ENCODE data around the gene CCL11. TPM values are rescaled to one million over a fixed set of nuclear protein-coding genes. Genes with fewer than 3 reads are reported as not detected.
A peak's percentile ranks its signal among the peaks of the same experiment; 100 is the strongest.

CCL11 gene
- not detected in 2 replicates for total RNA-seq
- long read RNA-seq = 0 reads

GRCh38 chr17:34285286-34285792 lies at the start of gene CCL11:
Gene CCL11 (plus strand): TSS chr17:34285742. CDS start chr17:34285809, 67 bp downstream.
- H3K9me3 Mint-ChIP-seq (ENCODE audit: unreplicated experiment) = no peaks in the 10 kb centered on the region
- no peaks in the 10 kb centered on the region for H3K36me3 Mint-ChIP-seq (ENCODE audit: unreplicated experiment)
- no peak within 1 kb of the TSS for H3K4me3 Mint-ChIP-seq (ENCODE audit: unreplicated experiment)
- DNase-seq (ENCODE audit: extremely low spot score, unreplicated experiment) = peak; percentile 54
- no peak within 1 kb of the TSS for H3K27ac Mint-ChIP-seq (ENCODE audit: unreplicated experiment)
- H3K4me1 Mint-ChIP-seq (ENCODE audit: unreplicated experiment) = peaks cover 20% of the 10 kb centered on the region
- H3K27me3 Mint-ChIP-seq (ENCODE audit: unreplicated experiment) = peaks cover 20% of the 10 kb centered on the region
- no peak for TF ChIP-seq CTCF (IDR thresholded peaks at IDR 0.05)

GRCh38 chr17:34236281-34236892 lies 49.2 kb upstream of the CCL11 start:
- no peak overlapping the region for H3K4me3 Mint-ChIP-seq (ENCODE audit: unreplicated experiment)
- no peaks in the 10 kb centered on the region for H3K36me3 Mint-ChIP-seq (ENCODE audit: unreplicated experiment)
- H3K27me3 Mint-ChIP-seq (ENCODE audit: unreplicated experiment) = no peaks in the 10 kb centered on the region
- peaks cover 70% of the 10 kb centered on the region for H3K4me1 Mint-ChIP-seq (ENCODE audit: unreplicated experiment)
- H3K9me3 Mint-ChIP-seq (ENCODE audit: unreplicated experiment) = no peaks in the 10 kb centered on the region
- H3K27ac Mint-ChIP-seq (ENCODE audit: unreplicated experiment) = no peak overlapping the region
- TF ChIP-seq CTCF (IDR thresholded peaks at IDR 0.05) = no peak
- no peak for DNase-seq (ENCODE audit: extremely low spot score, unreplicated experiment)

- H3K27me3 Mint-ChIP-seq (ENCODE audit: unreplicated experiment) = no peaks in the 10 kb centered on the region
- no peak for DNase-seq (ENCODE audit: extremely low spot score, unreplicated experiment)
- H3K9me3 Mint-ChIP-seq (ENCODE audit: unreplicated experiment) = no peaks in the 10 kb centered on the region
- H3K27ac Mint-ChIP-seq (ENCODE audit: unreplicated experiment) = no peak overlapping the region
- no peak for TF ChIP-seq CTCF (IDR thresholded peaks at IDR 0.05)
- peaks cover 75% of the 10 kb centered on the region for H3K4me1 Mint-ChIP-seq (ENCODE audit: unreplicated experiment)
- no peak overlapping the region for H3K4me3 Mint-ChIP-seq (ENCODE audit: unreplicated experiment)
- no peaks in the 10 kb centered on the region for H3K36me3 Mint-ChIP-seq (ENCODE audit: unreplicated experiment)
Measured at GRCh38 chr17:34237458-34237857, 48.1 kb upstream of the CCL11 start.

- no peaks in the 10 kb centered on the region for H3K9me3 Mint-ChIP-seq (ENCODE audit: unreplicated experiment)
- peak overlapping the region; percentile 46 for H3K27ac Mint-ChIP-seq (ENCODE audit: unreplicated experiment)
- DNase-seq (ENCODE audit: extremely low spot score, unreplicated experiment) = no peak
- no peak for TF ChIP-seq CTCF (IDR thresholded peaks at IDR 0.05)
- H3K4me3 Mint-ChIP-seq (ENCODE audit: unreplicated experiment) = no peak overlapping the region
- H3K27me3 Mint-ChIP-seq (ENCODE audit: unreplicated experiment) = no peaks in the 10 kb centered on the region
- H3K4me1 Mint-ChIP-seq (ENCODE audit: unreplicated experiment) = peaks cover 56% of the 10 kb centered on the region
- no peaks in the 10 kb centered on the region for H3K36me3 Mint-ChIP-seq (ENCODE audit: unreplicated experiment)
Measured at GRCh38 chr17:34241062-34241461, 44.5 kb upstream of the CCL11 start.

- no peak for DNase-seq (ENCODE audit: extremely low spot score, unreplicated experiment)
- Mint-ChIP-seq H3K9me3 (ENCODE audit: unreplicated experiment) (no peaks in the 10 kb centered on the region), H3K27me3 (ENCODE audit: unreplicated experiment) (no peaks in the 10 kb centered on the region), H3K27ac (ENCODE audit: unreplicated experiment) (peak overlapping the region; percentile 9), H3K4me1 (ENCODE audit: unreplicated experiment) (peaks cover 44% of the 10 kb centered on the region), H3K4me3 (ENCODE audit: unreplicated experiment) (no peak overlapping the region), H3K36me3 (ENCODE audit: unreplicated experiment) (no peaks in the 10 kb centered on the region)
- no peak for TF ChIP-seq CTCF (IDR thresholded peaks at IDR 0.05)
Measured at GRCh38 chr17:34242587-34243363, 42.8 kb upstream of the CCL11 start.
